H7 (cell line): ENCODE data around the gene ASIC4. TPM values are rescaled to one million over a fixed set of nuclear protein-coding genes. Genes with fewer than 3 reads are reported as not detected.

ENCODE experiments used
- DNase-seq: peaks from one replicate; pipeline ENCODE4 v3.0.0; 2012
- H3K27me3 ChIP-seq: 2 replicates; pipeline ENCODE4 v1.6.0; 2011; ENCODE audit warnings: mild to moderate bottlenecking, low read length; ENCODE audit not compliant: control insufficient read depth, insufficient read depth
- H3K36me3 ChIP-seq: replicated peaks from 2 replicates; pipeline ENCODE4 v1.5.1; 2011; ENCODE audit warnings: low read length; ENCODE audit not compliant: control insufficient read depth, insufficient read depth
- H3K4me3 ChIP-seq: 2 replicates; pipeline ENCODE4 v1.5.1; 2011; ENCODE audit warnings: low read depth, mild to moderate bottlenecking, control low read depth, low read length, moderate library complexity; ENCODE audit not compliant: insufficient read depth
- total RNA-seq: library from RNA; depleted of rRNA; stranded (reverse); fragments of >200 nt; shearing (Covaris generic); gene quantifications from 2 replicates; pipeline ENCODE4 v1.2.3, GENCODE V29; 2014; rRNA removed

Gene ASIC4
- total RNA-seq, 1 experiment from 2014 or later = 0.07 TPM

- Histone ChIP-seq H3K36me3 (no peaks in the 10 kb centered on the region; the same call in 1 of the 2 replicates), H3K4me3 (peak within 1 kb of the TSS; percentile 74), H3K27me3 (no peaks in the 10 kb centered on the region)
- peak; percentile 70 for DNase-seq
Measured at GRCh38 chr2:219572237-219573001, 58.1 kb downstream of the ASIC4 start, which contains the start of gene INHA. INHA (plus strand) TSS chr2:219572310; CDS start chr2:219572375, 65 bp downstream.

GRCh38 chr2:219573166-219573565 lies 58.9 kb downstream of the ASIC4 start:
- no peaks in the 10 kb centered on the region; the same call in 1 of the 2 replicates for H3K36me3 ChIP-seq
- no peak for DNase-seq
- no peak overlapping the region for H3K4me3 ChIP-seq
- H3K27me3 ChIP-seq = no peaks in the 10 kb centered on the region

DNA sequence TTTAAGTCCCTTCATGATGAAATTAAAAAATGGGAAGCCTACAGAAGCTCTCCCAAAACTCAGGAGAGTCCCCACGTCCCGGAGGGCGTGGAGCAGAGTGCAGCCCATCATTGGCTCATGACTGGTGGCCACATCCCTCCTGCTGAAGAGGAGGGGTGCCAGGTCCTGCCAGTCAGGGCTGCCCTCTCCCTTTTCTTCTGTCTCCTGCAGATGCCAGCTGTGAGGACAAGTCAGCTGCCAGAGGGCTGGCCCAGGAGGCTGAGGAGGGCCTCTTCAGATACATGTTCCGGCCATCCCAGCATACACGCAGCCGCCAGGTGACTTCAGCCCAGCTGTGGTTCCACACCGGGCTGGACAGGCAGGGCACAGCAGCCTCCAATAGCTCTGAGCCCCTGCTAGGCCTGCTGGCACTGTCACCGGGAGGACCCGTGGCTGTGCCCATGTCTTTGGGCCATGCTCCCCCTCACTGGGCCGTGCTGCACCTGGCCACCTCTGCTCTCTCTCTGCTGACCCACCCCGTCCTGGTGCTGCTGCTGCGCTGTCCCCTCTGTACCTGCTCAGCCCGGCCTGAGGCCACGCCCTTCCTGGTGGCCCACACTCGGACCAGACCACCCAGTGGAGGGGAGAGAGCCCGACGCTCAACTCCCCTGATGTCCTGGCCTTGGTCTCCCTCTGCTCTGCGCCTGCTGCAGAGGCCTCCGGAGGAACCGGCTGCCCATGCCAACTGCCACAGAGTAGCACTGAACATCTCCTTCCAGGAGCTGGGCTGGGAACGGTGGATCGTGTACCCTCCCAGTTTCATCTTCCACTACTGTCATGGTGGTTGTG lies 60.4 kb downstream of the ASIC4 start:
- H3K36me3 ChIP-seq = no peaks in the 10 kb centered on the region
- H3K27me3 ChIP-seq = no peaks in the 10 kb centered on the region
- H3K4me3 ChIP-seq = no peak overlapping the region
- peak; percentile 41 for DNase-seq

GRCh38 chr2:219575566-219576504 lies 61.6 kb downstream of the ASIC4 start:
- Histone ChIP-seq H3K4me3 (no peak overlapping the region), H3K27me3 (no peaks in the 10 kb centered on the region), H3K36me3 (no peaks in the 10 kb centered on the region)
- no peak for DNase-seq

DNA sequence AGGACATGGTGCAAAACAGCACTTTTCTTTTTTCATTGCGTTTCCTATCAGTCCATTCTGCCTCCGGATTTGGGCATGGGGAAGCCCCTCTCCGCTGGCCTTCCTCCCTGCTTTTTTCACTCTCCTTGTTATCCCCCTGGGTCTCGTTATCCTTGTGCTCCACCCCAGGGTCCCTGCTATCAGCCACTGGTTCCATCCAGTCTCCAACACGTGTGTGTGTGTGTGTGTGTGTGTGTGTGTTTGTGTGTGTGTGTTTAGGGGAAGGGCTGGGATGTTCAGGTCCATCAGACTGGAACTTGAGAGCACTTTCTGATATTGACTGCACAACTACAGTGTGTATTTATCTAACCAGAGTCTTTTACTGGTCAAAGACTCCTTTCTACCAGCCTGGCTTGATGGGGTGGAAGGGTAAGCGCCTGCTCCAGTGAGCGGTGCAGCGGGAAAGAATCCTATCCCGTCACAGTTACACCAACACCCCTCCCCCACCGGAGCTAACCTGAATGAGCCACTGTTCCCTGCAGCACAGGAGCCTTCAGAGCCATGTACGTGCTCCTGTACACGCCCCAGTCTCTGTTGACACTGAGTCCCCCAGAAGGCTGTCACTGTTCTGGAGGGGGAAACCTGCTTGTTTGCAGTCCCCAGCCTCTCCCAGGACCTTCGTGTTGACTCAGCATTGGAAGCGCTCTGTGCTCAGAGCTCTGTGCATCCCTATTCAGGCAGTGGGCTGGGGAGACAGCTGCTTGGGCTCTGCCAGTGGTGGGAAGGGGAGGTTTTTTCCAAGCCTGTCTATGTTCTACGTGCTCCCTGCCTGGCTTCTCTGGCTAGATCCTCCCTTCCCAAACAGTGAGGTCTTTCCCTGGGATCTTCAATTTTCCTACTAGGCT lies 62.5 kb downstream of the ASIC4 start:
- peak; percentile 77 for DNase-seq
- Histone ChIP-seq H3K36me3 (no peaks in the 10 kb centered on the region), H3K27me3 (no peaks in the 10 kb centered on the region), H3K4me3 (0 out of 2 replicates have a peak overlapping the region, but pooled peaks have one; percentile 4)

DNA sequence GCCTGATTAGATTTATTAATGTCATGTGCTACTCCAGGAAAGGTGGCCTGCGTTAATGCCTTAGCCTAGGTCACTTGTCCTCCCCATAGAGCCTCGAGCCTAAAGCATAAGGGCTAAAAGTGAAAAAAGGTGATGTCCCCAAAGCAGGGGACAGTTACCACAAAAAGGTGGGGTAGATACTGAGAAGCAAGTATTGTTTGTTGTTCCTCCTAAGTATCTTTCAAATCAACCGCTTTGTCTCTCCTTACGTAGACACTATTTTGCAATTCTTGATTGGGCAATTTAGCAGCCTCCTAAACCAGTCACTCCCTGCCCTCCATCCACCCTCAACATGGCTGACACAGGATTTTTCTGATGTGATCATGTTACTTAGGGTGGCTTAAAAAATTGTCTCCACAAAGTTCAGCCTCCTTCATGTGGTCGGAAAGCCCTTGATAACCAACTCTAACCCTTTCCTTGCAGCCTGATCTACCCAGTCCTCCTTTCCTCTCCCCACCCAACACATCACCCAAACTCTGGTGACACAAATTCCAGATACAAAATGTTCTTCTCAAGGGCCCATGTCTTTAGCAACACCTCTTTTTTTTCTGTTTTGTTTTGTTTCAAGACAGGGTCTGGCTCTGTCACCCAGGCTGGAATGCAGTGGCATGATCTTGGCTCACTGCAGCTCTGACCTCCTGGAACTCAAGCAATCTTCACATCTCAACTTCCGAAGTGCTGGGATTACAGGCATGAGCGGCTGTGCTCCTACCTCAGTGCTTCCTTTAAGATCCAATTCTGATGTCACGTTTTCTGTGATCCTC lies 64.7 kb downstream of the ASIC4 start:
- Histone ChIP-seq H3K27me3 (no peaks in the 10 kb centered on the region), H3K36me3 (no peaks in the 10 kb centered on the region), H3K4me3 (no peak overlapping the region)
- no peak for DNase-seq

DNA sequence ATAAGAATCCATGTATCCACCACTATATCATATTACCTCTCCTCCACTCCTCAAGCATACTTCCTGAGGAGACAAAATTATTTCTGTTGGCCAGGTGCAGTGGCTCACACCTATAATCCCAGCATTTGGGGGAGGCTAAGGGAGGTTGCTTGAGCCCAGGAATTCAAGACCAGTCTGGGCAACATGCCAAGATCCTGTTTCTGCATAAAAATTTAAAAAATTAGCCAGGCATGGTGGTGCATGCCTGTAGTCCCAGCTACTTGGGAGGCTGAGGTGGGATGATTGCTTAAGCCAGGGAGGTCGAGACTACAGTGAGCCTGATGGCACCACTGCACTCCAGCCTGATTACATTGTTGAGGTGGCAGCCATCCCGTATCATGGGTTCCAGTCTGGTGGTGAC lies 67.1 kb downstream of the ASIC4 start:
- no peak for DNase-seq
- Histone ChIP-seq H3K36me3 (no peaks in the 10 kb centered on the region), H3K4me3 (no peak overlapping the region), H3K27me3 (no peaks in the 10 kb centered on the region)

Other genes starting within 250 kb of the ASIC4 start
- 29.1 and 38.6 TPM in 2 replicates for gene DNAJB2, start 235.1 kb upstream of the ASIC4 start, total RNA-seq
- gene PTPRN, start 205.1 kb upstream of the ASIC4 start, total RNA-seq = 0.73 and 2.0 TPM in 2 replicates
- gene RESP18, start 181.7 kb upstream of the ASIC4 start, total RNA-seq = not detected in 2 replicates
- gene DNPEP, start 126.6 kb upstream of the ASIC4 start, total RNA-seq = 44.8 and 55.5 TPM in 2 replicates
- gene DES, start 96.1 kb upstream of the ASIC4 start, total RNA-seq = 14.7 and 18.8 TPM in 2 replicates
- gene SPEG, start 79.6 kb upstream of the ASIC4 start, total RNA-seq = 25.3 and 27.4 TPM in 2 replicates
- 53.4 and 71.7 TPM in 2 replicates for gene GMPPA, start 15.6 kb upstream of the ASIC4 start, total RNA-seq
- gene CHPF, start 29.3 kb downstream of the ASIC4 start, total RNA-seq = 104 and 113 TPM in 2 replicates
- 2.9 and 4.2 TPM in 2 replicates for gene TMEM198, start 29.5 kb downstream of the ASIC4 start, total RNA-seq
- gene OBSL1, start 57.1 kb downstream of the ASIC4 start, total RNA-seq = 155 and 158 TPM in 2 replicates
- 1.8 and 6.5 TPM in 2 replicates for gene INHA, start 57.8 kb downstream of the ASIC4 start, total RNA-seq
- 26.6 and 37.2 TPM in 2 replicates for gene STK11IP, start 83.4 kb downstream of the ASIC4 start, total RNA-seq
- gene SLC4A3, start 113.1 kb downstream of the ASIC4 start, total RNA-seq = 6.9 and 8.2 TPM in 2 replicates